H9 (cell line): ENCODE measurements around the gene LRRC61. TPM values are rescaled to one million over a fixed set of nuclear protein-coding genes. Genes with fewer than 3 reads are reported as not detected.

ENCODE experiments used
- DNase-seq: peaks from one replicate; pipeline ENCODE4 v3.0.0-alpha.2; 2017
- H2AFZ ChIP-seq: one replicate; pipeline ENCODE4 v1.6.1; 2013; ENCODE audit warnings: mild to moderate bottlenecking, low read length, control low read depth, moderate library complexity
- H2AK5ac ChIP-seq: 2 replicates; pipeline ENCODE4 v1.6.1; 2013; ENCODE audit warnings: low read length, control low read depth, mixed read lengths; ENCODE audit not compliant: insufficient read length
- H2BK120ac ChIP-seq: one replicate; pipeline ENCODE4 v1.6.1; 2013; ENCODE audit warnings: low read depth, mild to moderate bottlenecking, low read length, control low read depth, inconsistent platforms; ENCODE audit not compliant: poor library complexity, severe bottlenecking
- H2BK12ac ChIP-seq: 2 replicates; pipeline ENCODE4 v1.6.1; 2013; ENCODE audit warnings: low read length, control low read depth, mixed read lengths, low read depth; ENCODE audit not compliant: insufficient read length
- H2BK15ac ChIP-seq: 2 replicates; pipeline ENCODE4 v1.6.1; 2013; ENCODE audit warnings: low read depth, low read length, control low read depth
- H2BK20ac ChIP-seq: one replicate; pipeline ENCODE4 v1.6.1; 2013; ENCODE audit warnings: low read depth, mild to moderate bottlenecking, low read length, control low read depth, inconsistent platforms; ENCODE audit not compliant: poor library complexity, severe bottlenecking
- H2BK5ac ChIP-seq: 2 replicates; pipeline ENCODE4 v1.6.1; 2013; ENCODE audit warnings: low read length, control low read depth, mixed read lengths; ENCODE audit not compliant: insufficient read length
- H3K14ac ChIP-seq: 2 replicates; pipeline ENCODE4 v1.6.1; 2013; ENCODE audit warnings: low read length, control low read depth; ENCODE audit not compliant: insufficient read depth
- H3K18ac ChIP-seq: 2 replicates; pipeline ENCODE4 v1.6.1; 2013; ENCODE audit warnings: low read depth, mild to moderate bottlenecking, mixed read lengths, low read length, control low read depth; ENCODE audit not compliant: insufficient read length
- H3K23ac ChIP-seq: 2 replicates; pipeline ENCODE4 v1.6.1; 2013; ENCODE audit warnings: low read length, control low read depth, mixed read lengths, low read depth; ENCODE audit not compliant: insufficient read length
- H3K23me2 ChIP-seq: 2 replicates; pipeline ENCODE4 v1.6.1; 2013; ENCODE audit warnings: low read depth, mild to moderate bottlenecking, mixed read lengths, low read length, control low read depth; ENCODE audit not compliant: insufficient read length, poor library complexity, severe bottlenecking
- H3K27ac ChIP-seq: 2 replicates; pipeline ENCODE4 v1.5.1; 2013; ENCODE audit warnings: low read length, control low read depth, mixed read lengths, low read depth; ENCODE audit not compliant: insufficient read length
- H3K27me3 ChIP-seq: 2 replicates; pipeline ENCODE4 v1.6.1; 2013; ENCODE audit warnings: low read length, control low read depth, inconsistent platforms; ENCODE audit not compliant: insufficient read depth
- H3K4ac ChIP-seq: 2 replicates; pipeline ENCODE4 v1.6.1; 2013; ENCODE audit warnings: low read depth, mild to moderate bottlenecking, control low read depth, inconsistent platforms, low read length, moderate library complexity
- H3K4me1 ChIP-seq: 2 replicates; pipeline ENCODE4 v1.6.1; 2013; ENCODE audit warnings: low read length, control low read depth, inconsistent platforms; ENCODE audit not compliant: insufficient read depth
- H3K4me2 ChIP-seq: 2 replicates; pipeline ENCODE4 v1.6.1; 2013; ENCODE audit warnings: low read length, control low read depth, mixed read lengths; ENCODE audit not compliant: insufficient read length, insufficient read depth
- H3K56ac ChIP-seq: 2 replicates; pipeline ENCODE4 v1.6.1; 2013; ENCODE audit warnings: low read depth, mild to moderate bottlenecking, mixed read lengths, low read length, control low read depth; ENCODE audit not compliant: insufficient read length
- H3K79me1 ChIP-seq: 2 replicates; pipeline ENCODE4 v1.6.1; 2013; ENCODE audit warnings: low read depth, mild to moderate bottlenecking, moderate library complexity, low read length, control low read depth, inconsistent platforms; ENCODE audit not compliant: insufficient read depth, poor library complexity, severe bottlenecking
- H3K79me2 ChIP-seq: 2 replicates; pipeline ENCODE4 v1.6.1; 2013; ENCODE audit warnings: low read length, control low read depth, inconsistent platforms; ENCODE audit not compliant: insufficient read depth
- H3K9ac ChIP-seq: 2 replicates; pipeline ENCODE4 v1.6.1; 2013; ENCODE audit warnings: low read length, control low read depth, mixed read lengths; ENCODE audit not compliant: insufficient read length; ENCODE audit errors: extremely low read depth
- H3K9me3 ChIP-seq: one replicate; pipeline ENCODE4 v1.6.1; 2013; ENCODE audit warnings: low read depth, low read length, inconsistent platforms; ENCODE audit not compliant: control insufficient read depth
- H3T11ph ChIP-seq: one replicate; pipeline ENCODE4 v1.6.1; 2013; ENCODE audit warnings: mild to moderate bottlenecking, low read length, control low read depth, inconsistent platforms
- H4K20me1 ChIP-seq: one replicate; pipeline ENCODE4 v1.6.1; 2013; ENCODE audit not compliant: control insufficient read depth, insufficient read length, insufficient read depth
- H4K5ac ChIP-seq: 2 replicates; pipeline ENCODE4 v1.6.1; 2013; ENCODE audit warnings: low read depth, mild to moderate bottlenecking, mixed read lengths, low read length, control low read depth; ENCODE audit not compliant: insufficient read length
- H4K8ac ChIP-seq: replicated peaks from 2 replicates; pipeline ENCODE4 v1.6.1; 2013; ENCODE audit warnings: low read length, control low read depth, mixed read lengths, low read depth; ENCODE audit not compliant: insufficient read length
- H4K91ac ChIP-seq: 2 replicates; pipeline ENCODE4 v1.6.1; 2013; ENCODE audit warnings: low read depth, mild to moderate bottlenecking, moderate library complexity, mixed read lengths, low read length, control low read depth; ENCODE audit not compliant: insufficient read length
- H3K27ac Mint-ChIP-seq, 3 experiments: 2 replicates in 2 of 3; 3 replicates in 1 of 3; pipeline ENCODE4 v1.8.0; 2020 to 2021; ENCODE audit warnings: mixed read lengths in 3 of 3, mild to moderate bottlenecking in 1 of 3, moderate library complexity in 1 of 3
- H3K27me3 Mint-ChIP-seq: 2 replicates; pipeline ENCODE4 v1.8.0; 2021; ENCODE audit warnings: low read depth, mild to moderate bottlenecking, moderate library complexity, mixed read lengths
- H3K36me3 Mint-ChIP-seq, 3 experiments: 2 replicates in 2 of 3; 3 replicates in 1 of 3; pipeline ENCODE4 v1.8.0; 2020 to 2021; ENCODE audit warnings: low read depth in 3 of 3, mixed read lengths in 3 of 3; ENCODE audit not compliant: insufficient read depth in 1 of 3
- H3K4me1 Mint-ChIP-seq, 2 experiments: 2 replicates each; pipeline ENCODE4 v1.8.0; 2020; ENCODE audit warnings: mixed read lengths in 2 of 2
- H3K4me3 Mint-ChIP-seq, 2 experiments: 2 replicates in 1 of 2; 3 replicates in 1 of 2; pipeline ENCODE4 v1.8.0; 2020 to 2021; ENCODE audit warnings: mild to moderate bottlenecking in 2 of 2, mixed read lengths in 2 of 2, moderate library complexity in 1 of 2
- H3K9me3 Mint-ChIP-seq, 2 experiments: 2 replicates in 1 of 2; 3 replicates in 1 of 2; pipeline ENCODE4 v1.8.0; 2020; ENCODE audit warnings: mild to moderate bottlenecking in 2 of 2, mixed read lengths in 2 of 2, moderate library complexity in 1 of 2
- WGBS: extraction: QIAGEN DNeasy Blood & Tissue Kit; methylation state at CpG from one replicate; pipeline ENCODE4 v1.1.7; 2013; ENCODE audit warnings: missing lambda C conversion rate, low lambda C conversion rate, mixed read lengths; ENCODE audit not compliant: insufficient read length; ENCODE audit errors: extremely low coverage; 5-methylcytosine and 5-hydroxymethylcytosine counted together
- total RNA-seq: library from RNA; stranded (reverse); gene quantifications from 2 replicates; pipeline ENCODE4 v1.2.1, GENCODE V29; 2021
- TF ChIP-seq, protein P1 (sequence below): fragments of 200-600 bp; sonication (generic); conservative IDR thresholded peaks from 3 replicates; pipeline ENCODE4 v1.8.0; 2021; ENCODE audit warnings: antibody characterized with exemption, mild to moderate bottlenecking

The LRRC61 gene
- total RNA-seq, 1 experiment from 2014 or later: 24.4 TPM

GRCh38 chr7:150361402-150361801 lies 38.2 kb downstream of the LRRC61 start:
- Histone ChIP-seq H3K23ac (no peak overlapping the region), H3K79me2 (no peaks in the 10 kb centered on the region), H3K27me3 (no peaks in the 10 kb centered on the region), H4K8ac (no peak overlapping the region), H3K79me1 (no peaks in the 10 kb centered on the region), H4K91ac (no peak overlapping the region), H2BK5ac (no peak overlapping the region), H3K4ac (no peak overlapping the region), H2BK120ac (no peak overlapping the region), H2BK20ac (no peak overlapping the region), H3K27ac (no peak overlapping the region), H3K4me1 (0 out of 2 replicates have a peak, but pooled peaks cover 3% of the 10 kb centered on the region), H3K14ac (no peak overlapping the region), H2BK12ac (no peak overlapping the region), H3K23me2 (no peaks in the 10 kb centered on the region), H3T11ph (no peak overlapping the region), H2AK5ac (no peak overlapping the region), H4K20me1 (no peaks in the 10 kb centered on the region), H3K4me2 (no peak overlapping the region), H2AFZ (no peak overlapping the region), H4K5ac (no peak overlapping the region), H3K18ac (no peak overlapping the region), H3K9me3 (no peaks in the 10 kb centered on the region), H2BK15ac (no peak overlapping the region), H3K9ac (no peak overlapping the region), H3K56ac (no peak overlapping the region)
- Mint-ChIP-seq H3K9me3 (peaks cover 4 to 7% of the 10 kb centered on the region in 2 experiments; a peak in 3 of 5 replicates), H3K36me3 (peaks cover 0 to 4% (median 0%) of the 10 kb centered on the region in 3 experiments; a peak in 1 of 7 replicates), H3K4me1 (peaks cover 42 to 52% of the 10 kb centered on the region in 2 experiments), H3K4me3 (peak overlapping the region in 1 of 2 experiments; percentile 49; a peak in 1 of 5 replicates), H3K27ac (peak overlapping the region in 2 of 3 experiments; percentile 20 to 77; a peak in 4 of 7 replicates), H3K27me3 (peaks cover 1% of the 10 kb centered on the region)
- peak; percentile 40 for DNase-seq
- TF ChIP-seq, protein P1, sequence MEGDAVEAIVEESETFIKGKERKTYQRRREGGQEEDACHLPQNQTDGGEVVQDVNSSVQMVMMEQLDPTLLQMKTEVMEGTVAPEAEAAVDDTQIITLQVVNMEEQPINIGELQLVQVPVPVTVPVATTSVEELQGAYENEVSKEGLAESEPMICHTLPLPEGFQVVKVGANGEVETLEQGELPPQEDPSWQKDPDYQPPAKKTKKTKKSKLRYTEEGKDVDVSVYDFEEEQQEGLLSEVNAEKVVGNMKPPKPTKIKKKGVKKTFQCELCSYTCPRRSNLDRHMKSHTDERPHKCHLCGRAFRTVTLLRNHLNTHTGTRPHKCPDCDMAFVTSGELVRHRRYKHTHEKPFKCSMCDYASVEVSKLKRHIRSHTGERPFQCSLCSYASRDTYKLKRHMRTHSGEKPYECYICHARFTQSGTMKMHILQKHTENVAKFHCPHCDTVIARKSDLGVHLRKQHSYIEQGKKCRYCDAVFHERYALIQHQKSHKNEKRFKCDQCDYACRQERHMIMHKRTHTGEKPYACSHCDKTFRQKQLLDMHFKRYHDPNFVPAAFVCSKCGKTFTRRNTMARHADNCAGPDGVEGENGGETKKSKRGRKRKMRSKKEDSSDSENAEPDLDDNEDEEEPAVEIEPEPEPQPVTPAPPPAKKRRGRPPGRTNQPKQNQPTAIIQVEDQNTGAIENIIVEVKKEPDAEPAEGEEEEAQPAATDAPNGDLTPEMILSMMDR: no peak
- no CpG with 5 or more reads among the region's 7 CpGs for WGBS
